GM21526 (cell line): Measurements from ENCODE around the gene UNC5B.

Experiments
- ATAC-seq: cut with Tn5 transposase; IDR thresholded peaks from one replicate; pipeline ENCODE4 v1.9.1; 2021; ENCODE audit warnings: moderate library complexity; ENCODE audit not compliant: unreplicated experiment, low FRiP score

The UNC5B gene

GRCh38 chr10:71314028-71314693 lies 101.8 kb downstream of the UNC5B start:
- ATAC-seq, result no peak

DNA sequence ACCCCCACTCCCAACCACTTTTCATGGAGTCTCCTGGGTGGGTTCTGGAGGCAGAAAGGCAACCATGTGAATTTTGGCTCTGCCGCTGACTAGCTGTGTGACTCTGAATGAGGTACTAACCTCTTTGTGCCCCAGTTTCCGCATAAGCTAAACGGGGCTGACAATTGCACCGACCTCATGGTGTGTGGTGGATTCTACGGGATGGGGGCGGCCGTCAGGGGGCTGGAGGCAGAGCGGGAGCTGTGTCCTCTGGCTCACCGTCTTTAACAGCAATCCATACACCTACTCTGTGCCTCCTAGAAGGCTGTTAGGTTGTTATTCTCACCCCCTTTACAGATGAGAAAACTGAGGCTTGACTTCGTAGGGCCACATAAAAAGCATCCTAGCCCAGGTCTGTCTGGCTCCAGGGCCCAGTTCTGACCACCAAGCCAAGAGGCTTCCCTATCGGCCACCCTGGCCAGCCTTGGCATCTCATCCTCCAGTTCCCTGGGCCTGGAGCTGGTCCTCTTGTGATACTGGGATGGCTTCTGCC lies 102.4 kb downstream of the UNC5B start:
- ATAC-seq, result no peak

DNA sequence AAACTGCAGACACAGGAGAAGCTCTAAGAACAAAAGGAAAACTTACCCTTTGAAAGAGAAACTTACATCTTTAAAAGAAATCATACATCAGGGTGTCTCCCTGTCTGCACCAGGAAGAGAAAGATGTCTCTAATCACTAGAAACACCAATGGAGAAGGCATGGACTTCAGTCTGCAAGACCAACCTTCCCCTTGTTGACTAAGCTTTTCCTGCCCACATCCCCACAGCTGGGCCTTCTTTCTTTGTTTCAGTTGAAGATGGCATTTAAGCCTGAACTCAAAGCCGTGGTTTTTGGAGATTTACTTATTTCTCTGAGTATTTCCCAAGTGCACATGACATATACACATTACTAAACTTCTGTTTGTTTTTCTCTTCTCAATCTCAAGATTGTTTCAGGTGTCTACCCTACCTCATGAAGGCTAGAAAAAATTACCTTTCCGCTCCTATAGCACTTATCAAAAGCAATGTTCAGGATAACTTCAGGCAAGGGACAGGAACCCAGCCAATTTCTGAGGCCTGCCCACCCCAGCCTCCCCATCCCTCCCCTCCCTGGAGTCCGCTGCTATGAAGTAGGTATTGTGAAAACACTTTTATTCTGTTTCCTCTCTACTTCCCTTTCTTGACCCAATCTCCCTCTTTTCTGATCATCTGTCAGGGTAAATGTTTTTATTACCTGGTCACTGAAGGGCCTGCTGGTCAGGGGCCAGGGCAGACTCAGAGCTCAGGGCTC lies 103.9 kb downstream of the UNC5B start:
- ATAC-seq, result no peak

- ATAC-seq, result no peak
Observed at GRCh38 chr10:71316786-71317160, 104.4 kb downstream of the UNC5B start.

- ATAC-seq, result no peak
Observed at GRCh38 chr10:71317739-71318138, 105.4 kb downstream of the UNC5B start.

GRCh38 chr10:71319042-71319799 lies 106.9 kb downstream of the UNC5B start, which contains the start of gene SLC29A3:
TSS of gene SLC29A3 (plus strand) at chr10:71319259. CDS start at chr10:71319310, 51 bp downstream.
- peak; percentile 69 for ATAC-seq

GRCh38 chr10:71319800-71320392 lies 107.5 kb downstream of the UNC5B start:
- no peak for ATAC-seq

DNA sequence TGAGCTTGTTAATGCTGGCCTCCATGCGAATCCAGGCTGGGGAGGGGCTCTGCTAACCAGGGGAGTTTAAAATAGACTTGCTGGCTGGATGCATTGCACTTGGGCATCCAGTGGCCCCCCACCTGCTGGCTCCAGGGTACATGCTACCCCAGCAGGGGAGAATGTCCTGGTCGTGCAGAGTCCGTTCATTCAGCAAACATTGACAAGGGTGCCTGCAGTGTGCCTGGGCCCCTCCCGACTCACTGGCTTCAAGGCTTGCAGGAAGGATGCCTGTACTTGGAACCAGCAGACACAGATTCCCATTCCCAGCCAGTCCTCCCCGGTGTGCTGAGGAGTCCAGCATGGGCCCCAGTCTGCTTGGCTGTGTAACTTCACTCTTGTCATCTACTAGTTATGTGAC lies 108.2 kb downstream of the UNC5B start:
- no peak for ATAC-seq

DNA sequence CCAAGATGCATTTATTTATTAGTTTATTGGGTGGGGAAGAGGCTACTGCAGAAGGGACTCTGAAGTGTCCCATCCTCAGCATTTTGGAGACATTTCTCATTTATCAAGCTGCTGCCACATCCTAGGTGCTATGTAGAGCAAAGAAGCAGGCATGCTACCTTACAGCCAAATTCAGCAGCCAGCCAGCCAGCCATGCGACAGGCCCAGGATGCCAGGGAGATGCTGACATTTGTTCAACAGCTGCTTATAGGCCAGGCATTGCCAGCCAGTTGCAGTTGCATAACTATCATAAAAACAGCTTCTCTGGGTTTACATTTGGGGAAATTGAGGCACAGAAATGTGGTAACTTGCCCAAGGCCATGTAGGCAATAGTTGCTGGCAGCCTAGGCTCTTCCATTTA lies 109.0 kb downstream of the UNC5B start:
- ATAC-seq, result no peak

- ATAC-seq, result no peak
Observed at GRCh38 chr10:71323407-71323806, 111.0 kb downstream of the UNC5B start.

- no peak for ATAC-seq
Observed at GRCh38 chr10:71324743-71325142, 112.4 kb downstream of the UNC5B start.

DNA sequence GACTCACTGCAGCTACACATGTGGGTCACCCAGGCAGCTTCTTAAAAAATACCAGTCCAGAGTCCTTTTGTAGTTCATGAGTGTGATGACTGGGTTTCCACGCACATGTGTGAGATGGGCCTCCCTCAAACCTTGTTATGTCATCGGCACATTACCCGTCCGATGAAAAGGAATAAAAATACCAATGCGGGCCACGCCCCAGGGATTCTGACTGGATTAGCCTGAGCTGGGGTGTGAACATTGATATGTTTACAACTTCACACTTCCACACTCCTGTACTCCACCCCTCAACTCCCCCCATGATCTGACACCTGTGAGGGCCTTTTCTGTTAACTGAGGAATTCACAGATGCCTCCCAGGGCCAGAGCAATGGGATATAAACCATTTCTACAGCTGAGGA lies 112.9 kb downstream of the UNC5B start:
- no peak for ATAC-seq

DNA sequence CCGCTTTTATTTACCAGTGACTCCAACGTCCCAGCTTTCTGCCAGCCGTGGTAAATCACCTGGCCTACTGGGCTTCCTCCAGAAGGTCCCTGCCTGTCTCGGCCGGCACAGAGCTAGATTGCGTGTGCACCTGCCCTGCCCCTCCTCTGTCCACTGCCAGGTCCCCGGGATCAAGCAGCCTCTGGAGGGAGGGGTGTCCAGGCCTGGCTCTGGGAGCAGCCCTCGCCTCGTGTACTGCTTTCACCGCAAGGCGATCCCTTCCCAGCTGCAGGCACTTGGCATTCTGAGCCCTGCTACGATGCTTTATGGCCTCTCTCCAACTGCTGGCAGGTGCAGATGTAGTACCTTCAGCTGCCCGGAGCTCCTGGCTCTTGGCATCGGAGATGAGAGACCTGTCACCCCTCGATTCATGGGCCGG lies 114.1 kb downstream of the UNC5B start:
- no peak for ATAC-seq

DNA sequence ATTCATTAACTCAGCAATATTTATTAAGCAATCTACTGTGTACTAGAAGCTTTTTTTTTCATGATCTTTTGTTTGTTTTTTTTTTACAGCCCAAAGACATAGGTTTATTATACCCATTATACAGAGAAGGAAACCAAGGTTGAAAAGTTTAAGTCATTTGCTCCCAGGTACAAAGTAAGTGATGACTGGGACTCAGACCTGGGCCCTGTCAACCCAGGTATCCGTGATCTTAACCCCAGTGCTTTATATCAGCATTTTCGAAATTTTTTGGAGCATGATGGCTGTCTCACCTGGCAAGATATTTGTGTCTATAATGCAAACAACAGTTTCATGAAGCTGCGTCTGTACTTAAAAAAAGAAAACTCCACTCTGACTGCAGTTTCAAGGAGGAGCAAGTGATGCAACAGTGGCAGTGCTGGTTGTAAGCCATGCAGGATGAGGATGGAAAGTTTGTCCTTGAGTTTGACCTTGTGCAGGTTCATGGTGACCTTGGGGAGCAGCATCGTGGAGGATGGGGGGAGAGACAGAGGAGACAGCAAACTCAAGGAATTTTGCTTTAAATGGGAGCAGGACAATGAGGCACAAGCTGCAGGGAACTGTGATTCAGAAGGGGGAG lies 118.5 kb downstream of the UNC5B start:
- no peak for ATAC-seq

DNA sequence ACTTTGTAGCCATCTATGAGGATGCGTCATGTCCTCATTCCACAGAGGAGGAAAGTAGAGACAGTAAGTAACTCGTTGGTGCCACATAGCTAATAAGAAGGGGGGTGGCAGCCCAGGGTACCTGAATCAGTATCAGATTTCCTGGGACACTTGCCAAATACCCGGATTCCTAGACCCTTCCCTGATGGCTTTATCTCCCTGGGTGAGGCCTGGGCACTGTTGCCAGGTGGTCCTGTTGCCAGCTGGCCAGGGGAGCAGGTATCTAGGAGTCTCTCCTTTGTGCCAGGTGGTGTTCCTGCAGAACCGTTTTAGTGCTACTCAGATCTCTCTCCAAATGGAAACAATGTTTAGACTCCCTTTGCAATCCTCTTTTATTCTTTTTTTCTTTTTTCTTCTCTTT lies 119.4 kb downstream of the UNC5B start:
- ATAC-seq, result no peak

- ATAC-seq, result no peak
Observed at GRCh38 chr10:71332466-71332865, 120.1 kb downstream of the UNC5B start.

DNA sequence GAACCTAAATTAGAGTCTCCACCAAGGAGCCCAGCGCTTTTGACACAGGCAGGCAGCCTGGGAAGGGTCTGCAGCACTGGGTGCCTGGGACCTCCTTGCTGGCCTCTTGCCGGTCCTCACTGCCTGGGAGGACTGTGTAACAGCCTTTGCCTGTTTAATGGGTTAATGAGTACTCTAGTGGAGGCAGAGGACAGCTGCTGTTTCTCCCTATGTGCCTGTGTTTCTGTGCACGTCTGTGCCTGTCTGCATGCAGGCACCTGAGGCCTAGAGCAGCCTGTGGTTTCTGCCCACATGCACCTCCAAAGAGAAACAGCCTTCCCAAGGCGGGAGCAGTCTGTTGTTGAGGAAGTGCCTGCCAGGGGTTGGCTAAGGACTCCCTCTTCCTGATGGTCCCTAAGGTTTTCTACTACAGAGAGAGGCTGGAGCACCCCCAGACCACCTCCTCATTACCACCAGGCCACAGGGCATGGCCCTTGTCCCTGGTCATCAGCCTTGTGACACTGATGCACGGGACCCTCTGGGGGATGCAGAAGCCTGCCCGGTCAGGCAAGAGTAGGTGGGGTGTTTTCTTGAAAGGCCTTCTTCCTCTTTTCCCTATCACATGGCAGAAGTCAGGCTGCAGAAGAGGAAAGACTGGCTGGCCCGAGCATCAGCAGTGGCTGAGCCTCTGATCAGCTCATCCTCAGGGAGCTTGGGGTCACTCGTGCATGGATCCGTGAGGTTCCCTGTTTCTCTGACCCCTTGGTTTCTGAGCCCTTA lies 120.9 kb downstream of the UNC5B start:
- no peak for ATAC-seq

- ATAC-seq, result no peak
Observed at GRCh38 chr10:71334221-71334791, 121.9 kb downstream of the UNC5B start.

GRCh38 chr10:71335173-71335708 lies 122.9 kb downstream of the UNC5B start:
- no peak for ATAC-seq
